ENCODE results near the gene UBE2G1.
A peak's percentile ranks its signal among the peaks of the same experiment; 100 is the strongest.
"Not testable (repeated sequence)": the region's sequence is repeated elsewhere in the genome, so short reads cannot be mapped to it uniquely, and the experiment has no call there.

UBE2G1 gene

GRCh38 chr17:4297351-4297750, 69.1 kb downstream of the UBE2G1 start:
- no peak for DNase-seq

- DNase-seq: no peak
Observed at GRCh38 chr17:4295686-4296085, 70.8 kb downstream of the UBE2G1 start.

- DNase-seq: no peak
Observed at GRCh38 chr17:4293572-4293971, 72.9 kb downstream of the UBE2G1 start.

GRCh38 chr17:4287710-4288109, 78.8 kb downstream of the UBE2G1 start:
- no peak for DNase-seq

GRCh38 chr17:4276514-4276913, 90.0 kb downstream of the UBE2G1 start:
- no peak for DNase-seq

- no peak for DNase-seq
Observed at GRCh38 chr17:4272972-4273368, 93.5 kb downstream of the UBE2G1 start.

- DNase-seq: no peak
Observed at GRCh38 chr17:4272213-4272971, 94.1 kb downstream of the UBE2G1 start.

- DNase-seq: no peak
Observed at GRCh38 chr17:4270736-4271135, 95.7 kb downstream of the UBE2G1 start.

GRCh38 chr17:4269915-4270314, 96.6 kb downstream of the UBE2G1 start:
- no peak for DNase-seq

GRCh38 chr17:4267402-4267801, 99.1 kb downstream of the UBE2G1 start:
- no peak for DNase-seq

- no peak for DNase-seq
Observed at GRCh38 chr17:4266550-4266949, 99.9 kb downstream of the UBE2G1 start.

- peak; percentile 98 for DNase-seq
Observed at GRCh38 chr17:4263282-4264215, 102.9 kb downstream of the UBE2G1 start, which contains the start of gene ANKFY1. Gene ANKFY1, minus strand, starts transcription at chr17:4263979. Its CDS starts 38 bp downstream, at chr17:4263941.

- DNase-seq: no peak
Observed at GRCh38 chr17:4262703-4263102, 103.8 kb downstream of the UBE2G1 start.

GRCh38 chr17:4261452-4261851, 105.0 kb downstream of the UBE2G1 start:
- DNase-seq: no peak

GRCh38 chr17:4258867-4259266, 107.6 kb downstream of the UBE2G1 start:
- DNase-seq: no peak

GRCh38 chr17:4256952-4257351, 109.5 kb downstream of the UBE2G1 start:
- no peak for DNase-seq

GRCh38 chr17:4255271-4255670, 111.2 kb downstream of the UBE2G1 start:
- not testable (repeated sequence) for DNase-seq

GRCh38 chr17:4250887-4251286, 115.6 kb downstream of the UBE2G1 start:
- DNase-seq: no peak

GRCh38 chr17:4249452-4250029, 116.9 kb downstream of the UBE2G1 start:
- no peak for DNase-seq

- DNase-seq: no peak
Observed at GRCh38 chr17:4248504-4249277, 117.8 kb downstream of the UBE2G1 start.

GRCh38 chr17:4247971-4248388, 118.5 kb downstream of the UBE2G1 start:
- no peak for DNase-seq

GRCh38 chr17:4247361-4247970, 119.0 kb downstream of the UBE2G1 start:
- DNase-seq: no peak

Data from effector CD4-positive, alpha-beta T cell (primary cell).